Stomach (tissue), 4 donors: ENCODE data around the gene GPR108.

Source experiments
- CTCF ChIP-seq, 7 experiments: fragments of 450-650 bp in 4 of 7; fragments of 200-600 bp in 3 of 7; sonication (generic) in 3 of 7; IDR thresholded peaks; one replicate each; pipeline ENCODE4 v1.5.1; 2016 to 2019; ENCODE audit warnings: antibody characterized with exemption in 7 of 7, control low read depth in 2 of 7, mild to moderate bottlenecking in 1 of 7
- EP300 ChIP-seq: sonication (generic); formaldehyde crosslinking; IDR thresholded peaks from one replicate; pipeline ENCODE4 v1.6.1; 2017; ENCODE audit warnings: antibody characterized with exemption
- POLR2A ChIP-seq, 4 donors: fragments of 450-650 bp; IDR thresholded peaks; one replicate each; pipeline ENCODE4 v1.6.1; 2016; ENCODE audit warnings: antibody characterized with exemption in 4 of 4, control low read depth in 2 of 4, mild to moderate bottlenecking in 1 of 4, moderate library complexity in 1 of 4
- POLR2AphosphoS5 ChIP-seq, 3 donors: sonication (generic); formaldehyde crosslinking; IDR thresholded peaks; one replicate each; pipeline ENCODE4 v1.6.1; 2016; ENCODE audit warnings: antibody characterized with exemption in 3 of 3

DNA sequence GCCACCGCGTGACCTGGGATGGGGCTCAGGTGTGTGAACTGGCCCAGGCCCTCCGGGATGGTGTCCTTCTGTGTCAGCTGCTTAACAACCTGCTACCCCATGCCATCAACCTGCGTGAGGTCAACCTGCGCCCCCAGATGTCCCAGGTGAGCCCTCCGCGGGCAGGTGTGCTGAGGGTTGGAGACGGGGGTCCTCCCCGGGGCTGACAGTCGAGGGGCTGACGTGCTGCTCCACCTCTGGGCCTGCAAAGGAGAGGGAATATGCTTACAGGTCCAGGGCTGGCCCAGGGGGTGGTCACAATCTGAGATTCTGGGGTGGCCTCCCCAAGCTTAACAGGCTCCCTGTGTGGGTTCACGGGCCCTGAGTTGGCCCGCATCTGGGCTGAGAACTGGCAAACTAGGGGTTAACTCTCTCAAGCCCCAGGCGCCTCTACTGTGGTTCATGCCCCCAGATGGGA is 35.5 kb upstream of the GPR108 start:
- TF ChIP-seq CTCF (IDR thresholded peaks at IDR 0.05) = no peak
- no peak for TF ChIP-seq EP300
- TF ChIP-seq POLR2AphosphoS5 (IDR thresholded peaks at IDR 0.05) = no peak
- no peak for TF ChIP-seq POLR2A (IDR thresholded peaks at IDR 0.05)
